ENCODE results near the gene ZYG11A.

ZYG11A gene

DNA sequence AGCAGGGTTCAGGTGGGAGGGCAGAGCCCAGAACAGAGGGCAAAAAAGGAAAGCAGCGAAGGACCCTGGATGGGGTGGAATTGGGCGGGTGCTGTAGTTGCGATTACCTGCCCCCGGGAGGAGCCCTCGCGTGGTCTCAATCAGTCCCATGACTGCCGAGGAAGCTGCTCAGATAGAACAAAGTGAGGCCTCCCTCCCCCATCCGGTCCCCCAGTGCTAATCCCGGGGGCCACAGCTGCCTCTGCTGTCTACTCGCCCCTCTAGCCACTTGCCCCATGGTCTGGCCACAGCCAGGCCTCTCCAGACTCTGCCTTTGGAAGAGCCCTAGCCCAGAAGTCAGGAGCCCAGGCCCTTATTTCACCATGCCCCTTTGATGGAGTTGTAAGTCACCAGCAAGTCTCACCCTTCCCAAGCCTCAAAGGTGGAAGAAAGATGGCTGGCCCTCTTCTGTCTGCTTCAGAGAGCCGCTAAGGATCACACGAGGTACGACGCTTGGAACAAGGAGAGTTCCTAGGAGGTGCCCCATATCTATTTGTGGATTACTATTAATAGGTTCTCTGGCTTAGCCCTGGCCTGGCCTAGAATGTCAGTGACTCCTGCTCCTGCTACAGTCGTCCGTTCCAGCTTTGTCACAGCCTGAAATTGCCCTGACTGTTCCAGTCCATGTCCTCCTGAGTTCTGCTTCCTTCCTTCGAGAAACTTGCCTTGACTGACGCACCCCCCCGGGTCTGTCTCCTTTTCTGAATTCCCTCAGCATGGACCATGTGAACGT, 62.6 kb downstream of the ZYG11A start:
- H3K4me3 ChIP-seq (replicated peaks; ENCODE audit: low read depth, low read length), result no peak overlapping the region

DNA sequence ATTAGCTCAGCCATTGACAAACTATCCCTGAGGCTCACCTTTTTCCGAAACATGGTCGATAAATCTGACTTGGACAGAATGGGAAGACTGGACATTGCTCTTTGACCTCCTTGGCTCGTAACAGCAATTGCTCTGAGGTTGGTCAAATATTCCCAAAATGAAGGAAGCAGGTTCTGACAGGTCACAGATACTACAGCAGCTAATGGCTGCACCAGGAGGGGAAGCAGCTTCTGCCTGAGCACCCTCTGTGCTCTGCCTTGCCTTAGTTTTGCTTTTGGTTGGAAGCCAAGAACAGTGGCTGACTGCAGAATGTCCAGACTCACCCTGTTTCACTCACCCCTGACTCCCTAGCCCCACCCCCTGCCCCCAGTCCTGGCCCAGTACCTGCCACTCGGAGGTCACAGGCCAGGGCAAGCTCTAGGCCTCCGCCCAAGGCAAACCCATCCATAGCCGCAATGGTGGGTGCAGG, 63.6 kb downstream of the ZYG11A start:
- H3K36me3 ChIP-seq (ENCODE audit: control insufficient read depth, insufficient read depth, low read length), result peaks cover 7% of the 10 kb centered on the region
- no peak overlapping the region for H3K4me3 ChIP-seq (replicated peaks; ENCODE audit: low read depth, low read length)
- TF ChIP-seq, protein P1, sequence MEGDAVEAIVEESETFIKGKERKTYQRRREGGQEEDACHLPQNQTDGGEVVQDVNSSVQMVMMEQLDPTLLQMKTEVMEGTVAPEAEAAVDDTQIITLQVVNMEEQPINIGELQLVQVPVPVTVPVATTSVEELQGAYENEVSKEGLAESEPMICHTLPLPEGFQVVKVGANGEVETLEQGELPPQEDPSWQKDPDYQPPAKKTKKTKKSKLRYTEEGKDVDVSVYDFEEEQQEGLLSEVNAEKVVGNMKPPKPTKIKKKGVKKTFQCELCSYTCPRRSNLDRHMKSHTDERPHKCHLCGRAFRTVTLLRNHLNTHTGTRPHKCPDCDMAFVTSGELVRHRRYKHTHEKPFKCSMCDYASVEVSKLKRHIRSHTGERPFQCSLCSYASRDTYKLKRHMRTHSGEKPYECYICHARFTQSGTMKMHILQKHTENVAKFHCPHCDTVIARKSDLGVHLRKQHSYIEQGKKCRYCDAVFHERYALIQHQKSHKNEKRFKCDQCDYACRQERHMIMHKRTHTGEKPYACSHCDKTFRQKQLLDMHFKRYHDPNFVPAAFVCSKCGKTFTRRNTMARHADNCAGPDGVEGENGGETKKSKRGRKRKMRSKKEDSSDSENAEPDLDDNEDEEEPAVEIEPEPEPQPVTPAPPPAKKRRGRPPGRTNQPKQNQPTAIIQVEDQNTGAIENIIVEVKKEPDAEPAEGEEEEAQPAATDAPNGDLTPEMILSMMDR (IDR thresholded peaks at IDR 0.05; ENCODE audit: insufficient read depth, low read length, poor library complexity, severe bottlenecking), result no peak
- no peak for DNase-seq (ENCODE audit: extremely low read depth, insufficient read length)
- H3K27me3 ChIP-seq (replicated peaks; ENCODE audit: control insufficient read depth, insufficient read depth, low read length), result no peaks in the 10 kb centered on the region

More for the DNA sequence above, 62.6 kb downstream of the ZYG11A start:
- TF ChIP-seq, protein P1 (IDR thresholded peaks at IDR 0.05; ENCODE audit: insufficient read depth, low read length, poor library complexity, severe bottlenecking), result peak; percentile 53
- peak; percentile 48 for DNase-seq (ENCODE audit: extremely low read depth, insufficient read length)
- no peaks in the 10 kb centered on the region for H3K27me3 ChIP-seq (replicated peaks; ENCODE audit: control insufficient read depth, insufficient read depth, low read length)
- H3K36me3 ChIP-seq (ENCODE audit: control insufficient read depth, insufficient read depth, low read length), result peaks cover 9% of the 10 kb centered on the region

DNA sequence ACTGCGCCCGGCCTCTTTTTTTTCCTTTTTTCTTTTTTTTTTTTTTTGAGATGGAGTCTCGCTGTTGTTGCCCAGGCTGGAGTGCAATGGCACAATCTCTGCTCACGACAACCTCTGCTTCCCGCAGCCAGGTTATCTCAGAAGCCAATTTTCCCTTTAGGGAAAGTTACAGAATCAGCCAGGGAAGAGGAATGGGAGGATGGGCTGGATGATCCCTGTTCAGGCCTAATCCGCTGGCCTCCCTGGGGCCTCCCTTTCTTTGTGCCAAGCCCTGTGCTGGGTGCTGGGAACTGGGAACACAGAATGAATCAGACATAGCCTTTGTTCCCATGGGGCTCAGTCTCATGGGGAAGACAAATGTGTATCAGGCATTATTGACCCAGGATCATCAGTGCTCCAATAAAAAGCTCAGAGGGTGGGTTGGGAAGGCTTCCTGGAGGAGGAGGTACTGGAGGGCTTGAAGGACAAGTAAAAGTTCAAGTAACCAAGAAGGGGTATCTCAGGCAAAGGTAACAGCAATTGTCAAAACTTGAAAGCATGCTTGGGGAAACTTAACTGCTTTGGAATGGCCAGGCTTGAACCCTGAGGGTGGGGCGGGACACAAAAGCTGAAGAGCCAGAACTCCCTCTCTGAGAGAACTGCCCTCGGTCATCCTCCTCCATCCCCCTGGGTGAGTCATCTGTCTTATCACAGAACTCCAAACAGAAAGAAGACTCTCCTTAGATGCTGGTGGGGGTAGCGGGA, 64.7 kb downstream of the ZYG11A start:
- peaks cover 7% of the 10 kb centered on the region for H3K36me3 ChIP-seq (ENCODE audit: control insufficient read depth, insufficient read depth, low read length)
- DNase-seq (ENCODE audit: extremely low read depth, insufficient read length), result no peak
- H3K4me3 ChIP-seq (replicated peaks; ENCODE audit: low read depth, low read length), result no peak overlapping the region
- TF ChIP-seq, protein P1 (IDR thresholded peaks at IDR 0.05; ENCODE audit: insufficient read depth, low read length, poor library complexity, severe bottlenecking), result no peak
- no peaks in the 10 kb centered on the region for H3K27me3 ChIP-seq (replicated peaks; ENCODE audit: control insufficient read depth, insufficient read depth, low read length)

DNA sequence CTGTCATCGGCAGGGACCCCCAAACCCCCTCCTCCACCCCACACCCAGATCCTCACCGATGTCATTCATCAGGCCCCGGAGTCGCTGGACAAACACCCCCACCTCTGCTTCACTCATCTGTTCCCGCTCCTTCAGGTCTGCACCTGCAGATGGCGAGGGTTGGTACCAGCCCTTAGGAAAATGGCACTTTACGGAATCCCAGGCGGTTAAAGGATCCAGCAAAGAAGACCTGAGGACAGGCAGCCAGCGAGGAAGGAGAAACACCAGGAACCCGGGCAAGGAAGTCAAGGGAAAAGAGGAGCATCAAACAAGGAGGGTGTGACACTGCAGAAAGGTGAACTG, 65.2 kb downstream of the ZYG11A start:
- Histone ChIP-seq H3K36me3 (ENCODE audit: control insufficient read depth, insufficient read depth, low read length) (peaks cover 7% of the 10 kb centered on the region), H3K27me3 (replicated peaks; ENCODE audit: control insufficient read depth, insufficient read depth, low read length) (no peaks in the 10 kb centered on the region), H3K4me3 (replicated peaks; ENCODE audit: low read depth, low read length) (no peak overlapping the region)
- DNase-seq (ENCODE audit: extremely low read depth, insufficient read length), result no peak
- TF ChIP-seq, protein P1 (IDR thresholded peaks at IDR 0.05; ENCODE audit: insufficient read depth, low read length, poor library complexity, severe bottlenecking), result no peak

DNA sequence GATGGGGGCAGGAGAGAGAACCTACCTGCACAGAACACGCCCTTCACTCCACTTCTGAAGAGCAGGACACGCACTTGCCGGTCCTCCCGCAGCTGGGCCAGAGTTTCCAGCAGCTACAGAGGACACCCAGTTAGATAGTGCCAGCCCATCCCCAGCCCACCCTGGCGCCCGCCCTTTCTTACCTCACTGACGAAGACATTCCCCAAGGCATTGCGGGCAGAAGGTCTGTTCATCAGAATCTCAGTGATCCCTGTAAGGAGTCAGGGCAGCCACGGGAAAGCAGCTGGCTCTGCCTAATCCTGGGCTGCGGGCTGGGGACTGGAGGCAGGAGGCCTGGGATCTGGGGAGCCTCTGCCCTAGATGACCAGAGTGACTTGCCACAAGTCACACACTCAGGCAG, 69.0 kb downstream of the ZYG11A start:
- H3K27me3 ChIP-seq (replicated peaks; ENCODE audit: control insufficient read depth, insufficient read depth, low read length), result no peaks in the 10 kb centered on the region
- H3K36me3 ChIP-seq (ENCODE audit: control insufficient read depth, insufficient read depth, low read length), result peaks cover 4% of the 10 kb centered on the region
- no peak overlapping the region for H3K4me3 ChIP-seq (replicated peaks; ENCODE audit: low read depth, low read length)
- no peak for DNase-seq (ENCODE audit: extremely low read depth, insufficient read length)
- TF ChIP-seq, protein P1 (IDR thresholded peaks at IDR 0.05; ENCODE audit: insufficient read depth, low read length, poor library complexity, severe bottlenecking), result no peak
